Tibial nerve (tissue), 3 donors: ENCODE measurements around the gene CKAP2L.

Experiments
- POLR2A ChIP-seq, 2 donors: fragments of 450-650 bp; IDR thresholded peaks; one replicate each; pipeline ENCODE4 v1.6.1; 2017; ENCODE audit warnings: antibody characterized with exemption in 2 of 2, mild to moderate bottlenecking in 2 of 2, moderate library complexity in 2 of 2
- TF ChIP-seq, protein P1 (sequence below), 5 experiments: fragments of 200-600 bp in 3 of 5; fragments of 450-650 bp in 2 of 5; sonication (generic) in 3 of 5; IDR thresholded peaks; one replicate each; pipeline ENCODE4 v1.5.1; 2016 to 2019; ENCODE audit warnings: antibody characterized with exemption in 5 of 5, mild to moderate bottlenecking in 3 of 5, moderate library complexity in 2 of 5

DNA sequence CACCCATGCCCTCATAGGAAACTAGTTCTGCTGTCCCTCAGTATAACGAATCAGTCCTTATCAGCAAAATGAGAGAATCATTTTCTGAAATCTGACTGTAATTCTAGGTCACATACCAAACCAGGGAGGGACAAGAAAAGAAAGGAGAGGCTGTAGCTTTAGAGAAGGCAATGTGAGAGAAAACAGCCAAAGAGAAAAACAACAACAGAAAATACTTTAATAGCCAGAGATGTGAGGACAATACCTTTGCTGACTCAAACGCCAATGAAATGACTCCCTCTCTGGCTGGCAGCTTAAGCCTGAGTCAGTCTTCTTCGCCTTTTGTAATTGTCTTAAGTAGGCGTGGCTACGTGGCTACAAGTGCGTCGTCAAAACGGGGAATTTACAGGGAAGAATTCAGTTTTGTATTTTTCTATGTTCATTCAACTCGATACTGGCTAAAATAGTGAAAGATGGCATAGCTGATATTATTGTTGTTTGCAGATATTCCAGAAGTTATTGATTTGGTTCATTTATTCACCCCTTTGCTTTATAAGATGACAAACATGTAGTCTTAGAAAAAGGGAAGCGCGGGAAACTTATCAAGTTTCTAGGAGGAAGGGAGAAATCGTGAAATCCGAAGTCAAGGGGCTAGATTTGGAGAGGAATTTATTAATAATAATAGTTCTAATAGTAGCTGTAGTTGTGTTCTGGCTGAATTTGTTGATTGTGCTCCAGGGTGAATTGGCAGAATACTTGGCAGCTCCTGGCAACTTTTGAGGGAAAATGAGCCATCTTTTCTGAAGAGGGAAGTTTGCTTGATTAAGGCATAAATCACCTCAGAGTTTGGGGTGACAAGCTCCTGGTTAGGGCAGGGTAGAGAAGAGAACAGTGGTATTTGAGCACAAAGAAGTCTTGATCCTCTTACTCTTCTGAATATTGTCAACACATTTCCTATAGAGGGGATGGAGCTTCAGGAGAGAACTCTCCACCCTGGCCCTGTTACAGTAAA is 20.1 kb upstream of the CKAP2L start, which contains the start of gene IL1A:
- TF ChIP-seq POLR2A (IDR thresholded peaks at IDR 0.05), result no peak
- TF ChIP-seq, protein P1, sequence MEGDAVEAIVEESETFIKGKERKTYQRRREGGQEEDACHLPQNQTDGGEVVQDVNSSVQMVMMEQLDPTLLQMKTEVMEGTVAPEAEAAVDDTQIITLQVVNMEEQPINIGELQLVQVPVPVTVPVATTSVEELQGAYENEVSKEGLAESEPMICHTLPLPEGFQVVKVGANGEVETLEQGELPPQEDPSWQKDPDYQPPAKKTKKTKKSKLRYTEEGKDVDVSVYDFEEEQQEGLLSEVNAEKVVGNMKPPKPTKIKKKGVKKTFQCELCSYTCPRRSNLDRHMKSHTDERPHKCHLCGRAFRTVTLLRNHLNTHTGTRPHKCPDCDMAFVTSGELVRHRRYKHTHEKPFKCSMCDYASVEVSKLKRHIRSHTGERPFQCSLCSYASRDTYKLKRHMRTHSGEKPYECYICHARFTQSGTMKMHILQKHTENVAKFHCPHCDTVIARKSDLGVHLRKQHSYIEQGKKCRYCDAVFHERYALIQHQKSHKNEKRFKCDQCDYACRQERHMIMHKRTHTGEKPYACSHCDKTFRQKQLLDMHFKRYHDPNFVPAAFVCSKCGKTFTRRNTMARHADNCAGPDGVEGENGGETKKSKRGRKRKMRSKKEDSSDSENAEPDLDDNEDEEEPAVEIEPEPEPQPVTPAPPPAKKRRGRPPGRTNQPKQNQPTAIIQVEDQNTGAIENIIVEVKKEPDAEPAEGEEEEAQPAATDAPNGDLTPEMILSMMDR (IDR thresholded peaks at IDR 0.05), result no peak
